ENCODE results near the gene TAS2R19.
"Not testable (repeated sequence)": the region's sequence is repeated elsewhere in the genome, so short reads cannot be mapped to it uniquely, and the experiment has no call there.

The TAS2R19 gene

DNA sequence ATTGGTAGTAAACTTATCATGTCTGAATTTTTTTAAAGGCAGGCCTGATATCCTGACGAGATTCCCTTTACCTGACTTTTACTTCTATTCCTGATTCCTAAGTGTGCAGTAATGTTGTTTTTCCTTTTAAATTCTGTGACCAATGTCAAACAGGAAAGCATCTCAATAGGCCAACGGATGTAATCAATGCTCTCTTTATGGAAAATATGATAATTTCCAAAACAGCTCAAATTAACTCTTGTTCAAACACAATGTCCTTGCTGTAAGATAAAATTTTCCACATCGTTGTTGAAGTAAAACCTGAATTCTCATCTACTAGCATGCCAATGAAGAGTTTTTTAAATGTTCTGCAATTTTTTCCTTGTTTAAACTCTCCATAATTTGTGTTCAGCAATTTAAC, 16.8 kb upstream of the TAS2R19 start:
- Histone ChIP-seq H3K4me3 (ENCODE audit: low read depth in 1 of 2, low read length in 1 of 2) (no peak overlapping the region), H3K9me3 (no peaks in the 10 kb centered on the region), H3K36me3 (no peaks in the 10 kb centered on the region), H3K4me1 (ENCODE audit: control insufficient read depth in 1 of 2, insufficient read depth in 1 of 2, low read depth in 1 of 2, low read length in 1 of 2) (no peaks in the 10 kb centered on the region), H3K27me3 (no peaks in the 10 kb centered on the region), H3K27ac (no peak overlapping the region)
- TF ChIP-seq, protein P1, sequence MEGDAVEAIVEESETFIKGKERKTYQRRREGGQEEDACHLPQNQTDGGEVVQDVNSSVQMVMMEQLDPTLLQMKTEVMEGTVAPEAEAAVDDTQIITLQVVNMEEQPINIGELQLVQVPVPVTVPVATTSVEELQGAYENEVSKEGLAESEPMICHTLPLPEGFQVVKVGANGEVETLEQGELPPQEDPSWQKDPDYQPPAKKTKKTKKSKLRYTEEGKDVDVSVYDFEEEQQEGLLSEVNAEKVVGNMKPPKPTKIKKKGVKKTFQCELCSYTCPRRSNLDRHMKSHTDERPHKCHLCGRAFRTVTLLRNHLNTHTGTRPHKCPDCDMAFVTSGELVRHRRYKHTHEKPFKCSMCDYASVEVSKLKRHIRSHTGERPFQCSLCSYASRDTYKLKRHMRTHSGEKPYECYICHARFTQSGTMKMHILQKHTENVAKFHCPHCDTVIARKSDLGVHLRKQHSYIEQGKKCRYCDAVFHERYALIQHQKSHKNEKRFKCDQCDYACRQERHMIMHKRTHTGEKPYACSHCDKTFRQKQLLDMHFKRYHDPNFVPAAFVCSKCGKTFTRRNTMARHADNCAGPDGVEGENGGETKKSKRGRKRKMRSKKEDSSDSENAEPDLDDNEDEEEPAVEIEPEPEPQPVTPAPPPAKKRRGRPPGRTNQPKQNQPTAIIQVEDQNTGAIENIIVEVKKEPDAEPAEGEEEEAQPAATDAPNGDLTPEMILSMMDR (IDR thresholded peaks at IDR 0.05), result no peak

DNA sequence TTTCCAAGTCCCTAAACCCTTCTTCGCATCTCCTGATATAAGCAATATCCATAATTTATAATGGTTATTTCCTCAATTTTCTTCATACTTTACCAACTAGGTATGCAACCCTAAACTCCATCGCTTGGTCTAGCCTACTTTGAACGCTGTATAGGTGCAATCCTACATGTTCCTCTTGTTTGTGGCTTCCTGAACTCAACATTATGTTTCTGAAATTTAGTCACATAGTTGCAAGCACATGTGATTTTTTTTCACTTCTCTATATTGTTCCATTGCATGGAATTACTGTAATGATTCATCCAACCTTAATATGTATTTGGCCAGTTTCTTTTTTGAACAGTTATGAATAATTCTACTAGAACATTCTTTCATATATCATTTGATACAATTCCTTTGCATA, 11.5 kb upstream of the TAS2R19 start:
- not testable (repeated sequence) for H3K4me3 ChIP-seq (ENCODE audit: low read depth in 1 of 2, low read length in 1 of 2); H3K9me3 ChIP-seq; H3K27ac ChIP-seq; H3K27me3 ChIP-seq; H3K4me1 ChIP-seq (ENCODE audit: control insufficient read depth in 1 of 2, insufficient read depth in 1 of 2, low read depth in 1 of 2, low read length in 1 of 2); H3K36me3 ChIP-seq

DNA sequence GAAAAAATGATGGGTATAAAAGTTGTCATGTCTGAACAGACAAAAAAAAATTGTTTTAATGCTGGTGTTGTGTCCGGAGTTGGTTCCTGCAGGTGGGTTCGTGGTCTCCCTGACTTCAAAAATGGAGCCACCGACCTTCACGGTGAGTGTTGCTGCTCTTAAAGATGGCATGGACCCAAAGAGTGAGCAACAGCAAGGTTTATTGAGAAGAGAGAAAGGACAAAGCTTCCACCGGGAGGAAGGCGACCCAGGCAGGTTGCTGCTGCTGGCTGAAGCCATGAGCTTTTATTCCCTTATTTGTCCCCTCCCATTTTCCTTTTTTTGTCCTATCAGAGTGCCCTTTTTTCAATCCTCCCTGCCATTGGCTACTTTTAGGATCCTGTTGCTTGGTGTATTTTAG, 8.9 kb upstream of the TAS2R19 start, which contains the start of gene TAS2R31:
Gene TAS2R31 (minus strand): TSS at position 101 of the 400 bp plus-strand sequence. CDS start 72 bp downstream, at position 29.
- Histone ChIP-seq H3K9me3 (no peaks in the 10 kb centered on the region), H3K4me1 (ENCODE audit: control insufficient read depth in 1 of 2, insufficient read depth in 1 of 2, low read depth in 1 of 2, low read length in 1 of 2) (no peaks in the 10 kb centered on the region), H3K36me3 (peaks cover 4% of the 10 kb centered on the region), H3K27me3 (no peaks in the 10 kb centered on the region), H3K27ac (no peak within 1 kb of the TSS), H3K4me3 (ENCODE audit: low read depth in 1 of 2, low read length in 1 of 2) (no peak within 1 kb of the TSS)
- TF ChIP-seq, protein P1 (IDR thresholded peaks at IDR 0.05), result no peak

DNA sequence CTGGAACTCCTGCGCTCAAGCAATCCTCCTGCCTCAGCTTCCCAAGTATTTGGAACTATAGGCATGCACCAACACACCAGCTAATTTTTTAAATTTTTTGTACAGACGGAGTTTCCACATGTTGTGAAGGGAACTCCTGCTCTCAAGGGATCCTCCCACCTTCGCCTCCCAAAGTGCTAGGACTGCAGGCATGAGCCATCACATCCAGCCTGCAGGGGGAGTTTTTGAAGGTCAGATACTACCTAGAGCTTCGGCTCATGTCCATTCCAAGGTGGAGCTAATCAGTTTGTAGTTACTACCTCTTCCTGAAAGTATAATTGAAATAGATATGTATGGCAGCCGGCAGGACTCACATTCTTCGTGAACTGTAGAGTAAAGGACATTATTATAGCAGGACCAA, 3.7 kb upstream of the TAS2R19 start:
- Histone ChIP-seq H3K36me3 (peaks cover 4% of the 10 kb centered on the region), H3K4me1 (ENCODE audit: control insufficient read depth in 1 of 2, insufficient read depth in 1 of 2, low read depth in 1 of 2, low read length in 1 of 2) (no peaks in the 10 kb centered on the region), H3K27ac (no peak overlapping the region), H3K27me3 (no peaks in the 10 kb centered on the region), H3K9me3 (no peaks in the 10 kb centered on the region), H3K4me3 (ENCODE audit: low read depth in 1 of 2, low read length in 1 of 2) (no peak overlapping the region)
- TF ChIP-seq, protein P1 (IDR thresholded peaks at IDR 0.05), result no peak

DNA sequence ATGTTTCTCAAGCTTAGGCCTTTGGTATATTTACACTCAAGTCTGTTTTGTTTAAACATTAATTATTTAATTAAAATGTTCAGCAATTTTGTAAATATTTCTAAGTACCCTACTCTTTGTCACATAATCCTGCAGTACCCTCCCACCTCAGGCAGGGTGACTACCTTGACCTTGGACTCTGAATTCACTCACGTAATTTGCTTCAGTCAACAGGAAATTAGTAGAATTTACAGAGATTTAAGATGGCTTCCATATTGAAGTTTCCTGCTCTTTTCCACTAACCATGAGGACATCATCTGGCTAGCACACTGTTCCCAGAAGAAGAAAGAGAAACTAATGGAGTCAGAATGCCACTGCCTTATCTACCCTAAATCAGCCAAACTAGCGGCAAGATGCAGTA, 967 bp upstream of the TAS2R19 start:
- no peak overlapping the region for H3K27ac ChIP-seq
- H3K27me3 ChIP-seq, result no peaks in the 10 kb centered on the region
- H3K4me1 ChIP-seq (ENCODE audit: control insufficient read depth in 1 of 2, insufficient read depth in 1 of 2, low read depth in 1 of 2, low read length in 1 of 2), result no peaks in the 10 kb centered on the region
- no peak overlapping the region for H3K4me3 ChIP-seq (ENCODE audit: low read depth in 1 of 2, low read length in 1 of 2)
- peaks cover 4% of the 10 kb centered on the region for H3K36me3 ChIP-seq
- H3K9me3 ChIP-seq, result no peaks in the 10 kb centered on the region
- TF ChIP-seq, protein P1 (IDR thresholded peaks at IDR 0.05), result no peak

DNA sequence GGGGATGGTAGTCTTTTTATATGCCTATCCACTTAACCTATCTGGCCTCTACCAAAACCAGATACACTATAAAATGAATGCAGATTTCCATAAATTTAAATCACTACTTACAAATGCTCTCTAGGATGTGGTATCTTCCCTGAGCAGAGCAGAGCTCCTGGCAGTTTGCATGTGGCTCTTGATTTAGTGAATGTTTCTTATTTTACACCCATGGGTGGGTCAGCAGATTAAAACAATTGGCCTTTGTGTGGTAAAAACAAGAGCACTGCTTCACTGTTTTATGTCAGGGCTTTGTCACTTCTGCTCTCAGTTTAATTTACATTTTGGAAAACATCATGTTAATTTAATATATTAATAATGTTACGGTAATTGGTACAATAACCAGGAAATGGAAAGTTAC, 5.5 kb downstream of the TAS2R19 start:
- TF ChIP-seq, protein P1 (IDR thresholded peaks at IDR 0.05), result no peak
- H3K27me3 ChIP-seq, result no peaks in the 10 kb centered on the region

More for the DNA sequence above, 5.5 kb downstream of the TAS2R19 start:
- Histone ChIP-seq H3K9me3 (no peaks in the 10 kb centered on the region), H3K36me3 (no peaks in the 10 kb centered on the region), H3K4me3 (ENCODE audit: low read depth in 1 of 2, low read length in 1 of 2) (no peak overlapping the region), H3K4me1 (ENCODE audit: control insufficient read depth in 1 of 2, insufficient read depth in 1 of 2, low read depth in 1 of 2, low read length in 1 of 2) (no peaks in the 10 kb centered on the region), H3K27ac (no peak overlapping the region)

Data from neutrophil (primary cell).